HepG2 (cell line): Measurements from ENCODE around the gene PDE2A. TPM values are rescaled to one million over a fixed set of nuclear protein-coding genes. Genes with fewer than 3 reads are reported as not detected.

Experiments used
- ATAC-seq: fragments of 200-7000 bp; cut with Tn5 transposase; 3 replicates; pipeline ENCODE4 v1.9.1; 2020; ENCODE audit warnings: mild to moderate bottlenecking, moderate library complexity
- BruUV-seq: library from RNA; stranded (reverse); fragments of 400-500 nt; replicated peaks from 2 replicates; lab custom pipeline; 2021; lab: Mats Ljungman, UMichigan
- CTCF ChIA-PET: fragments of 300-600 bp; formaldehyde crosslinking; extraction: SDS; loops from one replicate; lab custom pipeline; 2021; ENCODE audit warnings: low total read pairs, inconsistent platforms, low intra/inter-chr PET ratio; lab: Yijun Ruan, JAX
- POLR2A ChIA-PET: fragments of 350-600 bp; sonication (Branson Sonifier 250); formaldehyde crosslinking; loops from one replicate; lab custom pipeline; 2020; ENCODE audit warnings: antibody characterized with exemption, inconsistent platforms; lab: Yijun Ruan, JAX
- DNase-seq: peaks from one replicate; pipeline ENCODE4 v3.0.0-alpha.2; 2015; ENCODE audit warnings: low spot score
- FAIRE-seq: peaks from 3 replicates; lab custom pipeline; 2011; peaks lifted over from hg19 to GRCh38; lab: Jason Lieb, UNC
- H2AFZ ChIP-seq: one replicate; pipeline ENCODE4 v1.6.1; 2011; ENCODE audit warnings: low read length, inconsistent platforms
- H3K27ac ChIP-seq: fragments of 300-600 bp; 3 replicates; pipeline ENCODE4 v1.8.0; 2011; ENCODE audit warnings: mixed run types, mild to moderate bottlenecking, mixed read lengths, low read length, inconsistent platforms; ENCODE audit not compliant: insufficient read depth; ENCODE audit errors: extremely low read length
- H3K27me3 ChIP-seq, 2 experiments: fragments of 200-600 bp in 1 of 2; 2 replicates in 1 of 2; 3 replicates in 1 of 2; pipeline versions ENCODE4 v1.6.0 to v1.8.0; 2011; ENCODE audit warnings: low read length in 2 of 2, mild to moderate bottlenecking in 2 of 2, moderate library complexity in 2 of 2, inconsistent platforms in 1 of 2; ENCODE audit not compliant: insufficient read depth in 2 of 2, control insufficient read depth in 1 of 2
- H3K36me3 ChIP-seq, 2 experiments: fragments of 200-600 bp in 1 of 2; replicated peaks in 1 of 2; 2 replicates in 1 of 2; 3 replicates in 1 of 2; pipeline versions ENCODE4 v1.5.1 to v1.8.0; 2011; ENCODE audit warnings: low read length in 2 of 2, inconsistent platforms in 1 of 2; ENCODE audit not compliant: insufficient read depth in 2 of 2, control insufficient read depth in 1 of 2
- H3K4me1 ChIP-seq: 2 replicates; pipeline ENCODE4 v1.5.1; 2012; ENCODE audit warnings: low read length, inconsistent platforms; ENCODE audit not compliant: insufficient read depth
- H3K4me2 ChIP-seq: 2 replicates; pipeline ENCODE4 v1.6.0; 2011; ENCODE audit warnings: low read depth, low read length, inconsistent platforms
- H3K4me3 ChIP-seq, 3 experiments: fragments of 200-600 bp in 1 of 3; sonication (generic), shearing (Covaris generic) in 1 of 3; replicated peaks in 1 of 3; 2 replicates each; pipeline ENCODE4 v1.5.1; 2011 to 2016; ENCODE audit warnings: low read length in 3 of 3, inconsistent platforms in 2 of 3, low read depth in 2 of 3, mild to moderate bottlenecking in 2 of 3, control low read depth in 1 of 3, mixed read lengths in 1 of 3; ENCODE audit not compliant: insufficient read depth in 1 of 3
- H3K79me2 ChIP-seq: one replicate; pipeline ENCODE4 v1.6.1; 2011; ENCODE audit warnings: low read length, inconsistent platforms; ENCODE audit not compliant: insufficient read depth
- H3K9ac ChIP-seq: 2 replicates; pipeline ENCODE4 v1.6.0; 2011; ENCODE audit warnings: mild to moderate bottlenecking, low read depth, low read length, inconsistent platforms; ENCODE audit not compliant: insufficient read depth
- H3K9me3 ChIP-seq: 2 replicates; pipeline ENCODE4 v1.5.1; 2012; ENCODE audit warnings: mild to moderate bottlenecking, low read length
- H4K20me1 ChIP-seq: 2 replicates; pipeline ENCODE4 v1.6.0; 2011; ENCODE audit warnings: inconsistent platforms, mild to moderate bottlenecking, low read length, moderate library complexity; ENCODE audit not compliant: insufficient read depth
- HOXA7 ChIP-seq: sonication (generic); formaldehyde crosslinking; IDR thresholded peaks from 2 replicates; pipeline ENCODE4 v1.8.1; 2022; ENCODE audit warnings: mild to moderate bottlenecking, missing genetic modification reagents, moderate library complexity
- ISX ChIP-seq: sonication (generic); formaldehyde crosslinking; conservative IDR thresholded peaks from 2 replicates; pipeline ENCODE4 v1.5.0; 2020; ENCODE audit warnings: missing genetic modification reagents
- NFYC ChIP-seq: IDR thresholded peaks from 2 replicates; pipeline ENCODE4 v1.6.1; 2016; ENCODE audit warnings: missing genetic modification reagents, missing compliant biosample characterization
- SMARCC2 ChIP-seq: fragments of 450-650 bp; IDR thresholded peaks from 2 replicates; pipeline ENCODE4 v1.6.1; 2017; ENCODE audit warnings: antibody characterized with exemption, mild to moderate bottlenecking
- ZNF12 ChIP-seq: sonication (generic); formaldehyde crosslinking; IDR thresholded peaks from 2 replicates; pipeline ENCODE4 v1.5.0; 2020; ENCODE audit warnings: missing genetic modification reagents
- ZNF605 ChIP-seq: sonication (generic); formaldehyde crosslinking; IDR thresholded peaks from 2 replicates; pipeline ENCODE4 v1.8.0; 2022; ENCODE audit warnings: mild to moderate bottlenecking, missing genetic modification reagents
- ZNF768 ChIP-seq: sonication (generic); formaldehyde crosslinking; IDR thresholded peaks from 2 replicates; pipeline ENCODE4 v1.4.0; 2020; ENCODE audit warnings: missing genetic modification reagents
- WGBS: methylation state at CpG from one replicate; pipeline ENCODE4 v1.1.6; 2017; ENCODE audit warnings: low lambda C conversion rate; 5-methylcytosine and 5-hydroxymethylcytosine counted together
- in situ Hi-C: cut with HindIII; loops from 2 replicates; pipeline ENCODE4 v1.10.0; 2017; ENCODE audit warnings: low pct_unique_long_range_greater_than_20kb; ENCODE audit not compliant: extremely low pct_ligation_motif_present
- intact Hi-C: fragments of 100-400 bp; cut with micrococcal nuclease; formaldehyde crosslinking; loops from one replicate; pipeline ENCODE4 v1.10.0; 2022; ENCODE audit not compliant: unreplicated experiment
- polyA plus RNA-seq, 8 experiments: library from polyadenylated mRNA; depleted of rRNA in 3 of 8; stranded (reverse) in 7 of 8; unstranded in 1 of 8; fragments of >200 nt; fragmentation: Illumina TruSeq in 4 of 8; extraction: Trizol in 4 of 8; gene quantifications; 2 replicates each; pipeline versions ENCODE4 v1.2.1 to v1.2.3, GENCODE V29; 2011 to 2016; ENCODE audit warnings: low read depth in 4 of 8, missing spikeins in 1 of 8, mixed read lengths in 1 of 8; ENCODE audit not compliant: insufficient read depth in 1 of 8
- total RNA-seq, 5 experiments: library from RNA; depleted of rRNA; stranded (reverse); fragments of >200 nt; fragmentation: Illumina TruSeq; extraction: Trizol; gene quantifications; 2 replicates each; pipeline ENCODE4 v1.2.3, GENCODE V29; 2016; ENCODE audit warnings: low read depth in 1 of 5
- TF ChIP-seq, protein P1 (sequence below): sonication (generic); formaldehyde crosslinking; IDR thresholded peaks from 2 replicates; pipeline ENCODE4 v1.4.0; 2020; ENCODE audit warnings: missing genetic modification reagents
- TF ChIP-seq, protein P2 (sequence below): sonication (generic); formaldehyde crosslinking; IDR thresholded peaks from 2 replicates; pipeline ENCODE4 v1.5.1; 2020; ENCODE audit warnings: missing genetic modification reagents, mild to moderate bottlenecking, borderline replicate concordance

PDE2A gene
- total and polyA plus RNA-seq, 2 of the 13 experiments (the other 11 are each of a cell fraction or from before 2014, with no cell fraction given) = 3.1 TPM; not detected in 1

DNA sequence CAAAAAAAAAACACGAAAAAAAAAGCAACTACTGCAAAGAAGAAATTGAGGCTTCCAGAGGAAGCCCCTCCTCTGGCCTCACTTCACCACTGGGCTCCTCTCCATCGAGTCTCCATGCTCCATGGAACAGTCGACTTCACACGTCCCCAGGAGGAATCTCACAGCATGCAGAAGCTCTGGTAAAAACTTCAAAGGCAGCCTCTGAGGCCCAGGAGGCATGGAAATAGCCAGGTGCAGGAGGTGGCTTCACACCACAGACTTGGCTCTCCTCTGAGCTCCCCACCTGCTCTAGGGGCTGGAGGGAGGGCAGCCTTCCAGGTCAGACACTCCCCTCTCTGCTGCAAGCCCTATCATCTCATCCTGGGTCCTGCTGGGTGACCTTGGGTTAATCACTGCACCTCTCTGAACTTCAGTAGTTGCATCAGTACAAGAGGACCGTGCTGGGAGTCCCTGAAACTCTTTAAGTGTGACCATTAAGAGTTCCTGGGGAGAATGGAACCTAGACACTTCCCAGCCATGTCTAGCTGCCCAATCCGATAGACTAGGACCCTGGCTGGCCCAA, 8.2 kb downstream of the PDE2A start:
- CTCF ChIA-PET = no interaction called here
- peak; percentile 83 for TF ChIP-seq ZNF768 (CRISPR knock-in tag)
- TF ChIP-seq NFYC (CRISPR knock-in tag) = no peak
- Histone ChIP-seq H3K27me3 (peaks cover 4 to 42% of the 10 kb centered on the region in 2 experiments), H4K20me1 (no peaks in the 10 kb centered on the region), H2AFZ (no peak overlapping the region), H3K4me3 (no peak overlapping the region), H3K4me1 (no peaks in the 10 kb centered on the region), H3K27ac (no peak overlapping the region), H3K4me2 (no peak overlapping the region), H3K79me2 (no peaks in the 10 kb centered on the region), H3K36me3 (no peaks in the 10 kb centered on the region), H3K9ac (no peak overlapping the region), H3K9me3 (peaks cover 12% of the 10 kb centered on the region)
- no peak for ATAC-seq
- BruUV-seq = no TSS peak
- DNase-seq = no peak
- WGBS = 3% methylated on average over 5 of the region's 6 CpGs
- in situ Hi-C loops = no loop called here
- POLR2A ChIA-PET = no interaction called here
- no peak for FAIRE-seq
- intact Hi-C loops = no loop called here

DNA sequence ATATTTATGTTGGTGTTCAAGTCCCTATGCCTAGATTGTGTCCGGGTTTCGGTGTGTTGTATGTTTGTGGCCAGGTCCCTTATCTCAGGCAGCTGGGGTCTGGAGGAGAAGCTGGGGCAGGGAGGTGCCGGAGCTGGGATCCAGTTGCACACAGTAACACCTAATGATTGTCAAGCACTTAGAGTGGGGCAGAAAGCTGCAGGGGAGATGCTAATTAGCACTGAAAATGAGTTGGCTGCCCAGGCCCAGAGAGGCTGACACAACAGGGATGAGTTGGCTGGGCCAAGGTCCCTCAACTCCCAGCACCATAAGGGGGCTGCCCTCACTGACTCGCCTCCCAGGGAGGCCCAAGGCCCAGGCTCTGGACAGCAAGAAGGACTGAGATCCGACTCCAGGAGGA, 12.2 kb downstream of the PDE2A start:
- H3K79me2 ChIP-seq = no peaks in the 10 kb centered on the region
- FAIRE-seq (no peak), DNase-seq (no peak), ATAC-seq (no peak)
- H4K20me1 ChIP-seq = no peaks in the 10 kb centered on the region
- TF ChIP-seq, protein P1, sequence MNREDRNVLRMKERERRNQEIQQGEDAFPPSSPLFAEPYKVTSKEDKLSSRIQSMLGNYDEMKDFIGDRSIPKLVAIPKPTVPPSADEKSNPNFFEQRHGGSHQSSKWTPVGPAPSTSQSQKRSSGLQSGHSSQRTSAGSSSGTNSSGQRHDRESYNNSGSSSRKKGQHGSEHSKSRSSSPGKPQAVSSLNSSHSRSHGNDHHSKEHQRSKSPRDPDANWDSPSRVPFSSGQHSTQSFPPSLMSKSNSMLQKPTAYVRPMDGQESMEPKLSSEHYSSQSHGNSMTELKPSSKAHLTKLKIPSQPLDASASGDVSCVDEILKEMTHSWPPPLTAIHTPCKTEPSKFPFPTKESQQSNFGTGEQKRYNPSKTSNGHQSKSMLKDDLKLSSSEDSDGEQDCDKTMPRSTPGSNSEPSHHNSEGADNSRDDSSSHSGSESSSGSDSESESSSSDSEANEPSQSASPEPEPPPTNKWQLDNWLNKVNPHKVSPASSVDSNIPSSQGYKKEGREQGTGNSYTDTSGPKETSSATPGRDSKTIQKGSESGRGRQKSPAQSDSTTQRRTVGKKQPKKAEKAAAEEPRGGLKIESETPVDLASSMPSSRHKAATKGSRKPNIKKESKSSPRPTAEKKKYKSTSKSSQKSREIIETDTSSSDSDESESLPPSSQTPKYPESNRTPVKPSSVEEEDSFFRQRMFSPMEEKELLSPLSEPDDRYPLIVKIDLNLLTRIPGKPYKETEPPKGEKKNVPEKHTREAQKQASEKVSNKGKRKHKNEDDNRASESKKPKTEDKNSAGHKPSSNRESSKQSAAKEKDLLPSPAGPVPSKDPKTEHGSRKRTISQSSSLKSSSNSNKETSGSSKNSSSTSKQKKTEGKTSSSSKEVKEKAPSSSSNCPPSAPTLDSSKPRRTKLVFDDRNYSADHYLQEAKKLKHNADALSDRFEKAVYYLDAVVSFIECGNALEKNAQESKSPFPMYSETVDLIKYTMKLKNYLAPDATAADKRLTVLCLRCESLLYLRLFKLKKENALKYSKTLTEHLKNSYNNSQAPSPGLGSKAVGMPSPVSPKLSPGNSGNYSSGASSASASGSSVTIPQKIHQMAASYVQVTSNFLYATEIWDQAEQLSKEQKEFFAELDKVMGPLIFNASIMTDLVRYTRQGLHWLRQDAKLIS (CRISPR knock-in tag) = no peak
- TF ChIP-seq HOXA7 (CRISPR knock-in tag) = no peak
- TF ChIP-seq, protein P2, sequence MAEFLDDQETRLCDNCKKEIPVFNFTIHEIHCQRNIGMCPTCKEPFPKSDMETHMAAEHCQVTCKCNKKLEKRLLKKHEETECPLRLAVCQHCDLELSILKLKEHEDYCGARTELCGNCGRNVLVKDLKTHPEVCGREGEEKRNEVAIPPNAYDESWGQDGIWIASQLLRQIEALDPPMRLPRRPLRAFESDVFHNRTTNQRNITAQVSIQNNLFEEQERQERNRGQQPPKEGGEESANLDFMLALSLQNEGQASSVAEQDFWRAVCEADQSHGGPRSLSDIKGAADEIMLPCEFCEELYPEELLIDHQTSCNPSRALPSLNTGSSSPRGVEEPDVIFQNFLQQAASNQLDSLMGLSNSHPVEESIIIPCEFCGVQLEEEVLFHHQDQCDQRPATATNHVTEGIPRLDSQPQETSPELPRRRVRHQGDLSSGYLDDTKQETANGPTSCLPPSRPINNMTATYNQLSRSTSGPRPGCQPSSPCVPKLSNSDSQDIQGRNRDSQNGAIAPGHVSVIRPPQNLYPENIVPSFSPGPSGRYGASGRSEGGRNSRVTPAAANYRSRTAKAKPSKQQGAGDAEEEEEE (CRISPR knock-in tag) = no peak
- TF ChIP-seq SMARCC2 = no peak
- no peak for TF ChIP-seq ISX (CRISPR knock-in tag)
- TF ChIP-seq ZNF12 (CRISPR knock-in tag) = no peak
- no peak for TF ChIP-seq ZNF605 (CRISPR knock-in tag)
- POLR2A ChIA-PET = no interaction called here
- H3K4me1 ChIP-seq = no peaks in the 10 kb centered on the region
- 6% methylated on average over 5 of the region's 5 CpGs for WGBS
- CTCF ChIA-PET = no interaction called here
- no peak overlapping the region for H3K27ac ChIP-seq
- BruUV-seq = no TSS peak
- no peaks in the 10 kb centered on the region for H3K36me3 ChIP-seq
- no peak overlapping the region for H3K4me2 ChIP-seq
- H3K9me3 ChIP-seq = peaks cover under 1% of the 10 kb centered on the region; the same call in 1 of the 2 replicates
- H3K4me3 ChIP-seq = no peak overlapping the region
- H3K9ac ChIP-seq = no peak overlapping the region
- no peak overlapping the region for H2AFZ ChIP-seq
- intact Hi-C loops = no loop called here
- in situ Hi-C loops = no loop called here
- peaks cover 5 to 54% of the 10 kb centered on the region in 2 experiments; a peak in 4 of 5 replicates for H3K27me3 ChIP-seq
